ENCODE data around the gene CPZ.
"Not testable (repeated sequence)": the region's sequence is repeated elsewhere in the genome, so short reads cannot be mapped to it uniquely, and the experiment has no call there.

CPZ gene

GRCh38 chr4:8653326-8654000 lies 60.9 kb downstream of the CPZ start:
- no peak for DNase-seq (ENCODE audit: low read depth)

DNA sequence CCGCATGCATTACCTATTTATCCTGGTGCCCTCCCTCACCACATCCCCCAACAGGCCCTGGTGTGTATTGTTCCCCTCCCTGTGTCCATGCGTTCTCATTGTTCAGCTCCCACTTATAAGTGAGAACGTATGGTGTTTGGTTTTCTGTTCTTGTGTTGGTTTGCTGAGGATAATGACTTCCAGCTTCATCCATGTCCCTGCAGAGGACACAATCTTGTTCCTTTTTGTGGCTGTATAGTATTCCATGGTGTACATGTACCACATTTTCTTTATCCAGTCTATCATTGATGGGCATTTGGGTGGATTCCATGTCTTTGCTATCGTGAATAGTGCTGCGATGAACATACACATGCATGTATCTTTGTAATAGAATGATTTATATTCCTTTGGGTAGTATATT lies 61.6 kb downstream of the CPZ start:
- DNase-seq (ENCODE audit: low read depth): not testable (repeated sequence)

GRCh38 chr4:8655411-8656184 lies 63.0 kb downstream of the CPZ start:
- no peak for DNase-seq (ENCODE audit: low read depth)

DNA sequence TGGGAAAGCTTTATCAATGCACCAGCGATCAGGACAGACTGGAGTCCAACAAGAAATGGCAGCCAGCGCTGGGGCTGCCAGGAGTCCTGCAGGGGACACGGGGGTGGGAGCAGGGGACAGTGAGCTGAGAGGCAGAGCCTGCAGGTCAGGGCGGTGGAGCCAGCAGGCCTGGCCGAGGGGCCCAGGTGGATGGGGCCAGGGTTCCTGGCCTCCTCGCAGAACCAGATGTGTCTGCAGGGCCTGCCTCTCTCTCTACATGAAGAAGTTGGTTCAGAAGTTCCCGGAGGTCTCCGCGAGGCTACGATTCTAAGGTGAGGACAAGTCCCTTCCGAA lies 63.6 kb downstream of the CPZ start:
- DNase-seq (ENCODE audit: low read depth): no peak

DNA sequence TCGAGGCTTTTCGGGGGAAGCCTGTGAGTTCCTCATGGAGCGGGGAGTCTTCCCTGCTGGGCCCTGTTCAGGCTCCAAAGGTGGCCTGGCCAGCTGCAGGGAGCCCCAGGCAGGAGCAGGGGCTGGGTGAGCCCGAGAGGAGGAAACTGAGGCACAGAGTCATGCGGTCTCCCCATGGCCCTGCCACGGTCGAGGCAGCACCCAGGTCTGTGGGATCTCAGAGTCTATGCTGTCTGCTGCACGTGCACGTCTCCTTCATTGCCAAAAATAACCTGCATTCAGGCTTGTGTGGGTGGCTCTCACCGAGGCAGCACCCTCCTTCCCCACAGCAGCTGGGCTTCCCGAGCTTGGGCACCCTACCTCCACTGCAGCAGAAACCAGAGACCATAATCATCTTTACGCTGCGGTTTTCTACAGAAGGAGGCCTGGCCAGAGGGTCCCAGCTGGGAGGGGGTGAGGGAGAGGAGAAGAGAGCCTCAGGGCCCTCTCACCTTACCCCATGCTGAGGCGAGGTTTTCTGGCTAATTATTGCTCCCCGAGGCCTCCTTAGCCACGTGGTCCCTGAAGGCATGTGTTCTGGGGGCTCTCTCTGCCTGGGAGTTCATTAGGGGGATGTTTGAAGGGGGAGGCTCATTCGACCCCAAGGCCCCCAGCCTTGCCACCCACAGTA lies 64.3 kb downstream of the CPZ start:
- no peak for DNase-seq (ENCODE audit: low read depth)

- DNase-seq (ENCODE audit: low read depth): no peak
These were observed 65.0 kb downstream of the CPZ start for GRCh38 chr4:8657381-8658088.

- DNase-seq (ENCODE audit: low read depth): no peak
These were observed 70.2 kb downstream of the CPZ start for GRCh38 chr4:8662776-8663175.

DNA sequence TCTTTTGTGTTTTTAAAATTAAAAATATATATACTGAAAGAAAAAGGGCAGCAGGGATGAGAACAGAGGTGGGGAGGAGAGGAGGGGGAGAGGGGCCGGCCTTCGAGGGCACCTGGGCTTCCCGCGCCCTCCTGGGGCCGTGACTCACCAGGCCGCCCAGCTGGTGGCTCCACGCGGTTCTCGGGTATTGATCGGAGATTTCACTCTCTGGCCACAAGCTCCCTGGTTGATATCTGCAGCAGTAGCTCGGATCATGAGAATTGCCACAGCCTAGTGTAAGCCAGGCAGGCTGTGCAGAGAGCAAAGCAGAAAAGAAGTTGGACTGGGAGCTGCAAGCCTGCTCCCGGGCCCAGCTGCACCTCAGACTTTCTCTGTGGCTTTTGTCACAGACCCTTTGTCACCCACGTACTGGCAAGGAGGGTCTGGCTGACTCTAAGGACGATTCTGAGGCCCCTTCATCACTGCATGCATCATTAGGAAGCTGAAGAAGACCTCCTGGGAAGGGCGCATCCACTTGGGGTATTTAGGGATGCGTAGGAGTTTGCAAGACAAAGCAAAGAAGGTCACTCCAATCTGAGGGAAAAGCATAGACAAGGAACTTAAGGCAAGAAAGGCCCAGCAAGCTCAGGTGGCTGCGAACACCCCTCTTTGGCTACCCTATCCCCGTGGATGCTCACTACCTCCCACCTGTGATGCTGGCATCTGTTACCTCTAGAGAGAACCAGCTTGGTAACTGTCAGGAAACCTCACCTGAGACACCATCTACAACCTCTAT lies 71.7 kb downstream of the CPZ start:
- DNase-seq (ENCODE audit: low read depth): no peak

DNA sequence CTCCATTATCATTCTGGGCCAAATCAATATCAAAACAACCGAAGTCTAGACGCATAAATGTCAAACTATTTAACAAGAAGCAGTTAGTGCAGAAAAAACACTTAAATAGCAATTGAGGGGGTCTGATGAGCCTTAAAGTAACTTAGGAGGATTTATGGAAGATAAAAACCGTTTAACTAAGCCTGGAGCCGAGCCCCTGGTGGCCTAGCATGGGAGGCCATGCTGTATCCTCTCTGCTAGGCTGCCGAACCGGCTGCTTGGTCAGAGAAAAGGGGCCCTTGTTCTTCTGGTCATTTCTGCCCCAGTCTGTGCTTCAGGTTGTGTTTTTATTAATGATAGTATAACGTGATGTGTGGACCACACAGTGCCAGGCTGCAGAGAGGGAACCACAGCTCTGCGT lies 72.4 kb downstream of the CPZ start:
- DNase-seq (ENCODE audit: low read depth): no peak

- no peak for DNase-seq (ENCODE audit: low read depth)
These were observed 73.1 kb downstream of the CPZ start for GRCh38 chr4:8665406-8666360.

DNA sequence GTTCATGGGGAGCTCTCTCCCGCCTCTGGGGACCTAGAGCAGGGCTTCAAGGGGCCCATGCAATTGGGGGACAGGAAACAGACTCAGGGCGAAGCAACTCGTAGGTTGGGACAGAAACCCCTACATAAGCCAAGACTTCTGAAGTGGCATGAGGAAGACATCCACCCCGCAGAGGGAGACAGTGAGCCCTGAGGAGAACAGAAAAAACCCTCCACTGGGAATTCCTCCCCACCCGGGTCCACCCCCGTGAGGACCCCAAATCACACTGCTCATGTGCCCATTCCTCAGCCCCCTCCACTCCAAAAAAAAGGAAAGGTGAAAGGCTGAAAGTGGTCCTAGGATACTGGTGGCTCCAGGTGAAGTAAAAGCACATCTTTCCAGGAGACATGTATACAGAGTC lies 74.0 kb downstream of the CPZ start:
- DNase-seq (ENCODE audit: low read depth): no peak
